Measurements from ENCODE around the gene LYST. TPM values are rescaled to one million over a fixed set of nuclear protein-coding genes. Genes with fewer than 3 reads are reported as not detected.

The LYST gene
- total and polyA plus RNA-seq, 12 donors: 6.7 to 48.0 (median 19.0) TPM

DNA sequence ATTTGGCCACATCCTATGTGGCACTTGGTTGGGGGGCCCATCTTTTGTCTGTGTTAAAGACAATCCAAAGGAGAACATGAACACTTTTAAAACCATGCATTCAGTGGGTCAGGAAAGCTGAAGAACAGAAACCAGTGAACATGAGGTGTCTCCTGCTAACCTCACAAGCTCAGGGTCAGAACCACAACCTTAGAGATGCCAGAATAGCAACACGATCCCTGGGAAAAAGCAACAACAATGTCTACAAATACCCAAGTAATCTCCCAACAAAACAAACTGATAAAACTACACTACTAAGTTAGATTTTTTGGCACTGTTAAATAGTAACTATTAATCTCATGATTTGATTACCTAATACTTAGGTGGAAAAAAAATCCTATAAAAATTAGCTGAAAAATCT lies 183.1 kb downstream of the LYST start:
- WGBS, 4 donors: 69 to 85% (median 78%) methylated on average over 1 of the region's 1 CpG
- DNase-seq: no peak
- Histone ChIP-seq H3K27ac (no peak overlapping the region), H3K4me1 (replicated peaks in 1 of 2) (peaks cover 4 to 15% of the 10 kb centered on the region in 2 donors), H3K9me3 (replicated peaks in 1 of 3) (no peaks in the 10 kb centered on the region), H3K36me3 (replicated peaks in 1 of 2) (no peaks in the 10 kb centered on the region), H3K27me3 (no peaks in the 10 kb centered on the region), H3K4me3 (no peak overlapping the region)
- intact Hi-C loops (cut with DNase I): no loop called here
- TF ChIP-seq, protein P1, sequence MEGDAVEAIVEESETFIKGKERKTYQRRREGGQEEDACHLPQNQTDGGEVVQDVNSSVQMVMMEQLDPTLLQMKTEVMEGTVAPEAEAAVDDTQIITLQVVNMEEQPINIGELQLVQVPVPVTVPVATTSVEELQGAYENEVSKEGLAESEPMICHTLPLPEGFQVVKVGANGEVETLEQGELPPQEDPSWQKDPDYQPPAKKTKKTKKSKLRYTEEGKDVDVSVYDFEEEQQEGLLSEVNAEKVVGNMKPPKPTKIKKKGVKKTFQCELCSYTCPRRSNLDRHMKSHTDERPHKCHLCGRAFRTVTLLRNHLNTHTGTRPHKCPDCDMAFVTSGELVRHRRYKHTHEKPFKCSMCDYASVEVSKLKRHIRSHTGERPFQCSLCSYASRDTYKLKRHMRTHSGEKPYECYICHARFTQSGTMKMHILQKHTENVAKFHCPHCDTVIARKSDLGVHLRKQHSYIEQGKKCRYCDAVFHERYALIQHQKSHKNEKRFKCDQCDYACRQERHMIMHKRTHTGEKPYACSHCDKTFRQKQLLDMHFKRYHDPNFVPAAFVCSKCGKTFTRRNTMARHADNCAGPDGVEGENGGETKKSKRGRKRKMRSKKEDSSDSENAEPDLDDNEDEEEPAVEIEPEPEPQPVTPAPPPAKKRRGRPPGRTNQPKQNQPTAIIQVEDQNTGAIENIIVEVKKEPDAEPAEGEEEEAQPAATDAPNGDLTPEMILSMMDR (IDR thresholded peaks at IDR 0.05): no peak
- TF ChIP-seq POLR2A (IDR thresholded peaks at IDR 0.05): no peak

DNA sequence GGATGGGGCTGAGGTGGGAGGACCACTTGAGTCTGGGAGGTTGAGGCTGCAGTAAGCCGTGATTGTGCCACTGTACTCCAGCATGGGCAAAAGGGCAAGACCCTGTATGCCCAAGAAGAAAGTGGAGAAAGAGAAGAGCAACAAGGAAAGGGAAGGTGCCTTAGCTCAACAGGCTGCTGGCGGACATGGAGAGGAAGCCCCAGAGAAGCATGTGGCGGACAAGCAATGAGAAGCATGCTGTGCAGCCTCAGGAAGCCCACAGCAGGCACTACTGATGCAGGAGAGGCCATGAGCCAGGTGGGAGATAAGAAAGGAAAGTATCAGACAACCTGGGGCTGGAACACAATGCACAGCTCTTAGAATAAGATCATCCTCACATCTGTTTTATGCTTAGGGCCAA lies 184.5 kb downstream of the LYST start:
- no peaks in the 10 kb centered on the region for H3K36me3 ChIP-seq (replicated peaks in 1 of 2)
- no peak for DNase-seq
- peaks cover 4 to 15% of the 10 kb centered on the region in 2 donors for H3K4me1 ChIP-seq (replicated peaks in 1 of 2)
- TF ChIP-seq, protein P1 (IDR thresholded peaks at IDR 0.05): no peak
- H3K9me3 ChIP-seq (replicated peaks in 1 of 3): no peaks in the 10 kb centered on the region
- WGBS, 4 donors: 95 to 100% (median 96%) methylated on average over 3 of the region's 3 CpGs
- H3K4me3 ChIP-seq: no peak overlapping the region
- no peaks in the 10 kb centered on the region for H3K27me3 ChIP-seq
- no peak overlapping the region for H3K27ac ChIP-seq
- intact Hi-C loops (cut with DNase I): no loop called here

DNA sequence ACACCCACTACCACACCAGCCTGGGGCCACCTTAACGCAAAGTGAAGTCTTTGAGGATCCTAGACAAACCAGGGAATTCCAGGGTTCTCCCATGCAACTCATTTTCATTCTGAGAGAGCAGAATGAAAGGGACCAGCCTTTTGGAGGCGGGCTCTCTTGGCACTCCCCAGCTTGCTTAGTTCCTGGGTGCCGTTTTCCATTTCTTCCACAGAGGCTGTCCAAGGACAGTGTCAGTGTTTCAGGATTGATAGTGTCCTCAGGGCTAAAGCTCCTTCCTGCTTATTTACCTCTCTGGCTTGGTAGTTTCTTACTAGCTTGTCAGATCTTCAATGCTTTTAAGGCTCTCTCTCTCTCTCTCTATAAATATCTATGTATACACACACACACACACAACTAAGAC lies 187.1 kb downstream of the LYST start:
- no peak overlapping the region for H3K27ac ChIP-seq
- intact Hi-C loops (cut with DNase I): no loop called here
- H3K9me3 ChIP-seq (replicated peaks in 1 of 3): no peaks in the 10 kb centered on the region
- no peak for TF ChIP-seq POLR2A (IDR thresholded peaks at IDR 0.05)
- TF ChIP-seq, protein P1 (IDR thresholded peaks at IDR 0.05): no peak
- H3K4me1 ChIP-seq (replicated peaks in 1 of 2): peaks cover 4 to 15% of the 10 kb centered on the region in 2 donors
- H3K36me3 ChIP-seq (replicated peaks in 1 of 2): peaks cover 0 to 11% of the 10 kb centered on the region in 2 donors
- peak in 5 of 7 donors; percentile 25 to 55 (median 37) for DNase-seq
- WGBS, 4 donors: 43 to 55% (median 51%) methylated on average over 3 of the region's 3 CpGs
- no peaks in the 10 kb centered on the region for H3K27me3 ChIP-seq
- H3K4me3 ChIP-seq: no peak overlapping the region

DNA sequence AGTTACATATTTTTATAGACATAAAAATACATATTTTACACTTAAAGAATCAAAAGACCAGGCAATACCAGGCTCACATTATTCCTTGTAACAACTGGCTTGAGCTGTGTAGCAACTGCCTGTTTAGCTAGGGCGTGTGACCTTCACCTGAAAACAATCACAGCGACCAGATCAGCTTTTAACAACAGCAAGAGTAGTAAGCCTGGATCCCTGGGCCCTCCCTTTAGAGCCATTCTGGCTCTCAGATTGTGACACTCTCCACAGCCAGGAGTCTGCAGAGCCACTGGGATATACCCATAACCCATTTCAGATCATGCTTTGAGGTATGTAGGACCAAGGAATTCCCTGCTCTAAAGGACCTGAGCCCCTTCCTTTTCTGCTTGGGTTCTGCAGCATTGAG lies 187.7 kb downstream of the LYST start:
- Histone ChIP-seq H3K27ac (no peak overlapping the region), H3K36me3 (replicated peaks in 1 of 2) (peaks cover 0 to 11% of the 10 kb centered on the region in 2 donors), H3K9me3 (replicated peaks in 1 of 3) (no peaks in the 10 kb centered on the region), H3K27me3 (no peaks in the 10 kb centered on the region), H3K4me1 (replicated peaks in 1 of 2) (peaks cover 4 to 15% of the 10 kb centered on the region in 2 donors), H3K4me3 (no peak overlapping the region)
- peak in 6 of 7 donors; percentile 18 to 62 (median 38) for DNase-seq
- intact Hi-C loops (cut with DNase I): no loop called here
- TF ChIP-seq, protein P1 (IDR thresholded peaks at IDR 0.05): no peak
- TF ChIP-seq POLR2A (IDR thresholded peaks at IDR 0.05): no peak
- 52 to 63% (median 58%) methylated on average over 2 of the region's 2 CpGs for WGBS, 4 donors
